ENCODE data around the gene MKNK1.

The MKNK1 gene

DNA sequence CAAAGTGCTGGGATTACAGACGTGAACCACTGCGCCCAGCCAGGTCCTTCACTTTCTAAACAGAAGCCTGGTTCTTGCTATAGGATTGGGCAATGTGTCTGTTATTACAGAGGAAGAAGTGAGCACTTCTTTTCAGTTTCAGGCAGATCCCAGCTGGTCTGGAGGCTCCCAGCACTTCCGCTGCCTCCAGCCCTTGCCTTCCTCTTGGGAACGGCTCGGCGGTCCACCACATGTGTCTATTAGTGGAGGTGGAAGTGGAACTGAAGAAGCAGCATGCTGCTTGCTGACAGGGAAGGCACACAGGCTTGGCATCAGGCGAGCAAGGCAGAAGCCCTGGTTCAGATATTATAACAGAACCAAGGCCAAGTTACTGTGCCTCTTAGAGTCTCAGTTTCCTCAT, 17.0 kb downstream of the MKNK1 start:
- Mint-ChIP-seq H3K4me3 (no peak overlapping the region), H3K9me3 (no peaks in the 10 kb centered on the region), H3K4me1 (peaks cover 8% of the 10 kb centered on the region), H3K36me3 (ENCODE audit: low read depth) (peaks cover 22% of the 10 kb centered on the region), H3K27ac (no peak overlapping the region), H3K27me3 (ENCODE audit: low read depth, poor library complexity) (peaks cover 5% of the 10 kb centered on the region)
- TF ChIP-seq, protein P1, sequence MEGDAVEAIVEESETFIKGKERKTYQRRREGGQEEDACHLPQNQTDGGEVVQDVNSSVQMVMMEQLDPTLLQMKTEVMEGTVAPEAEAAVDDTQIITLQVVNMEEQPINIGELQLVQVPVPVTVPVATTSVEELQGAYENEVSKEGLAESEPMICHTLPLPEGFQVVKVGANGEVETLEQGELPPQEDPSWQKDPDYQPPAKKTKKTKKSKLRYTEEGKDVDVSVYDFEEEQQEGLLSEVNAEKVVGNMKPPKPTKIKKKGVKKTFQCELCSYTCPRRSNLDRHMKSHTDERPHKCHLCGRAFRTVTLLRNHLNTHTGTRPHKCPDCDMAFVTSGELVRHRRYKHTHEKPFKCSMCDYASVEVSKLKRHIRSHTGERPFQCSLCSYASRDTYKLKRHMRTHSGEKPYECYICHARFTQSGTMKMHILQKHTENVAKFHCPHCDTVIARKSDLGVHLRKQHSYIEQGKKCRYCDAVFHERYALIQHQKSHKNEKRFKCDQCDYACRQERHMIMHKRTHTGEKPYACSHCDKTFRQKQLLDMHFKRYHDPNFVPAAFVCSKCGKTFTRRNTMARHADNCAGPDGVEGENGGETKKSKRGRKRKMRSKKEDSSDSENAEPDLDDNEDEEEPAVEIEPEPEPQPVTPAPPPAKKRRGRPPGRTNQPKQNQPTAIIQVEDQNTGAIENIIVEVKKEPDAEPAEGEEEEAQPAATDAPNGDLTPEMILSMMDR (IDR thresholded peaks at IDR 0.05) = no peak
- no peak for DNase-seq

DNA sequence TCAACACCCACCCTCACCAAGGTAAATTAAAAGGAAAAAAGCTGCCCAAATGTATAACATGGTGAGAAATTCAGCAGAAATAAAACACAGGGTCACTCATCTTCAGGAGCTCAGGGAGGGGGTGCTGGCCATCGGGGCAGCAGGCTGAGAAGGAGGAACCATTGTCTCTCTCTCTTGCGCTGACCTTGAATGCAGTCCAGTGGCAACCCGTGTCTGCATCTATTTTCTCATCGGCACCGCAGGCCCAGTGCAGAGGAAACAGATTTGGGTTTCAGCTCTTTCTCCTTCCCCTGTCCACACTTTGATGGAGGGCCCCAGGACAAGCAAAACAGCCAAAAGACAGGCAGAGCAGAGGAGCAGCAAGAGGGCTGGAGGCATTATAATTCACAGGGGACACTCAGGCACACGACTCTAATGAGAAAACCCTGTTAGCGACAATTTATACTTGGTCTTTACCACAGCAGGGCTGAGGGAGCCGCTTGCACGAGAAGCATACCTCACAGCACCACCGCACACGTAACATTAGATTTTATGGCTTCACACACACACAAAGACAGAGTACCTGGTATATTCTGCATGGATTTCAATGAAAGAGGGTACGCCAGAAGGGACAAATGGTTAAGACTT, 18.6 kb downstream of the MKNK1 start:
- no peak for DNase-seq
- Mint-ChIP-seq H3K36me3 (ENCODE audit: low read depth) (peaks cover 21% of the 10 kb centered on the region), H3K9me3 (no peaks in the 10 kb centered on the region), H3K27ac (no peak overlapping the region), H3K27me3 (ENCODE audit: low read depth, poor library complexity) (peaks cover 5% of the 10 kb centered on the region), H3K4me1 (peaks cover 8% of the 10 kb centered on the region), H3K4me3 (no peak overlapping the region)
- TF ChIP-seq, protein P1 (IDR thresholded peaks at IDR 0.05) = no peak

DNA sequence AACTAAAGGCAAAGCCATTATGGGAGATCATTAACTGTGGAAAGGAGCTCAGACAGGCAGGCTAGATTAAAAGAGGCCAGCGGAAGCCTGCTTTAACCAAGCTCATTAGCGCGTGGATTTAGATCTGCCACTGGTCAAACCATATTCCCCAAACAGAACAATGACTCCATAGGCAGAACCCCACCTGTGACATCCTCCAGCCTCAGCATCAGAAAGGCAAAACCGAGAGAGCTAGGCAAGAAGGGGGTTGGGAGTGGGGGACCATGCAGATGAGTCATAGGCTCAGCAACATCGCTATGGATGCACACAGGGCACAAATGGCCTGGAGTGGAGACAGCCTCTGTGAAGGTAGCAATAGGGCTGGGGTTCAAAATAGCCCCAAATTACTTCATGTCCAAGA, 20.6 kb downstream of the MKNK1 start:
- TF ChIP-seq, protein P1 (IDR thresholded peaks at IDR 0.05) = no peak
- Mint-ChIP-seq H3K9me3 (no peaks in the 10 kb centered on the region), H3K27me3 (ENCODE audit: low read depth, poor library complexity) (peaks cover 5% of the 10 kb centered on the region), H3K36me3 (ENCODE audit: low read depth) (peaks cover 8% of the 10 kb centered on the region), H3K4me3 (no peak overlapping the region), H3K4me1 (peaks cover 8% of the 10 kb centered on the region), H3K27ac (no peak overlapping the region)
- no peak for DNase-seq

DNA sequence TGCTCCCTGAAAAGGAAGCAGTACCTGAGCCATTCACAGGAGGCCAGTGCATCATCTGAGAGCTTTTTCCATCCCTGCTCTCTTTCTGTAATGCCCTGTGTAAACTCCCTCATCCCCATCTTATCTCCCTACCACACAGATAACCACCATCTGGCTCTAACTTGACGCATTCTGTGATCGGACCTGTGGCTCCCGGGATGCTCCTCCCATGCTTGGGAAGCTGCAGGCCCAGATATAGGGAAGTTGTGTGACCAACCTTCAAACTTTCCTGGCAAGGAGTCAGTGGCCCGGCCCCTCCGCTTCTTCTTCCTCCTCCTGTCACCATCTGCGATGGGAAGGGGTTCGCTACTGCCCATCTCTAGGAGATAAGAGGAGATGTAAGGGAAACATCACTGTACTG, 21.1 kb downstream of the MKNK1 start:
- Mint-ChIP-seq H3K36me3 (ENCODE audit: low read depth) (peaks cover 8% of the 10 kb centered on the region), H3K27ac (no peak overlapping the region), H3K4me1 (peaks cover 8% of the 10 kb centered on the region), H3K4me3 (no peak overlapping the region), H3K27me3 (ENCODE audit: low read depth, poor library complexity) (peaks cover 7% of the 10 kb centered on the region), H3K9me3 (no peaks in the 10 kb centered on the region)
- no peak for DNase-seq
- TF ChIP-seq, protein P1 (IDR thresholded peaks at IDR 0.05) = no peak

DNA sequence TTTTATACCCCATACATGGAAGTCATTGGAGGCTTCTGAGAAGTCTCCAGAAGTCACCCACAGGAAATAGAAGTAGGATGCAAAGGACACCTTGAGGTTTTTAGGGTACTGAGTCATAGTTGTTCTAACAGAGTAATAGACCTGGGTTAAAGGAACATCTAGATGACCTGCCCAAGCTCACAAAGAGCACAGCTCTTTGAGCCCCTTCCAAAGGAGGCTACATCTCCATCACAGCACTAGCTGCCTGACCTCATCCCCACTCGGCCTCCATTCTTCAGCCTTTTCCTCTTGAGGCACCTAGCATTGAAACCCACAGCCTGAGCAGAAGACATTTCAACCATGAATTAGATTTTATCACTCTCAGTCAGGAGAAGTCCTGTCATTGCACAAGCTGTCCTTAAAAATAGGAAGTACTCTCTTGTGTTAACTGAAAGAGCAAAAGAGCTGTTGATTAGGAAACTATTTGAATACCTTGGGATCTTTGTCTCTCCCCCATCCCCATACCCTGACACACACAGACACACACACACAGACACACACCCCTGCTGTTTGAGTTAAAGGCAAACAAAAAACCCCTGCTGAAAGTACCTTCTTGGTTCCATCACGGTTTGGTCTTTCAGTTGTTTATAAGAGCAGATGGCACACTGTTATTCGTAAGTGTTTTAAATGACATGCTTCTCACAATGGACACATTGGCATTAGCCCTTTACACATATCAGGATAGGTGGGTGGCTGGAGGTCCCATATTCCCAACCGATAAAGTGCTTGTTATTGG, 22.2 kb downstream of the MKNK1 start:
- H3K27ac Mint-ChIP-seq = no peak overlapping the region
- H3K27me3 Mint-ChIP-seq (ENCODE audit: low read depth, poor library complexity) = peaks cover 11% of the 10 kb centered on the region
- H3K4me3 Mint-ChIP-seq = no peak overlapping the region
- no peaks in the 10 kb centered on the region for H3K9me3 Mint-ChIP-seq
- TF ChIP-seq, protein P1 (IDR thresholded peaks at IDR 0.05) = no peak
- H3K36me3 Mint-ChIP-seq (ENCODE audit: low read depth) = peaks cover 8% of the 10 kb centered on the region
- no peak for DNase-seq
- peaks cover 8% of the 10 kb centered on the region for H3K4me1 Mint-ChIP-seq
